T-helper 2 cell (primary cell): Measurements from ENCODE around the gene MFAP4.

Experiments used
- DNase-seq, 5 experiments: peaks; one replicate each; pipeline versions ENCODE4 v3.0.0 to v3.0.0-alpha.2; 2012 to 2022
- total RNA-seq, 2 donors: gene quantifications; one replicate each; lab custom pipeline; 2026; lab: John Stamatoyannopoulos, UW

MFAP4 gene
- total RNA-seq: 0 reads per million in 2 donors

GRCh38 chr17:19386974-19387920, at the start of gene MFAP4:
MFAP4 (minus strand) TSS chr17:19387190; CDS start chr17:19387155, 35 bp downstream.
- DNase-seq: no peak

- no peak for DNase-seq
These were observed 46.8 kb upstream of the MFAP4 start for GRCh38 chr17:19433727-19434340.

GRCh38 chr17:19433255-19433654, 46.3 kb upstream of the MFAP4 start:
- DNase-seq: no peak

- DNase-seq: no peak
These were observed 44.7 kb upstream of the MFAP4 start for GRCh38 chr17:19431691-19432090.

GRCh38 chr17:19426631-19427030, 39.6 kb upstream of the MFAP4 start:
- DNase-seq: no peak

GRCh38 chr17:19424934-19425868, 38.2 kb upstream of the MFAP4 start:
- no peak for DNase-seq

GRCh38 chr17:19421926-19422325, 34.9 kb upstream of the MFAP4 start:
- DNase-seq: no peak

GRCh38 chr17:19421219-19421618, 34.2 kb upstream of the MFAP4 start:
- no peak for DNase-seq

- peak in 1 of 5 experiments; percentile 12 for DNase-seq
These were observed 31.4 kb upstream of the MFAP4 start for GRCh38 chr17:19418251-19418992.

GRCh38 chr17:19417611-19418010, 30.6 kb upstream of the MFAP4 start:
- DNase-seq: no peak

GRCh38 chr17:19415806-19416775, 29.1 kb upstream of the MFAP4 start:
- no peak for DNase-seq

GRCh38 chr17:19415311-19415710, 28.3 kb upstream of the MFAP4 start:
- no peak for DNase-seq

- no peak for DNase-seq
These were observed 27.6 kb upstream of the MFAP4 start for GRCh38 chr17:19414396-19415280.

GRCh38 chr17:19413761-19414160, 26.8 kb upstream of the MFAP4 start:
- DNase-seq: no peak

- DNase-seq: no peak
These were observed 26.0 kb upstream of the MFAP4 start for GRCh38 chr17:19412984-19413383.

GRCh38 chr17:19412510-19412909, 25.5 kb upstream of the MFAP4 start:
- DNase-seq: no peak

GRCh38 chr17:19411631-19412030, 24.6 kb upstream of the MFAP4 start:
- no peak for DNase-seq

GRCh38 chr17:19410875-19411620, 24.1 kb upstream of the MFAP4 start, which contains the start of gene RNF112:
RNF112 (plus strand) TSS chr17:19411232; CDS start chr17:19411409, 177 bp downstream.
- no peak for DNase-seq

- DNase-seq: no peak
These were observed 23.1 kb upstream of the MFAP4 start for GRCh38 chr17:19410091-19410490.
